ENCODE data around the gene PTPRF.
"Not testable (repeated sequence)": the region's sequence is repeated elsewhere in the genome, so short reads cannot be mapped to it uniquely, and the experiment has no call there.

Gene PTPRF

DNA sequence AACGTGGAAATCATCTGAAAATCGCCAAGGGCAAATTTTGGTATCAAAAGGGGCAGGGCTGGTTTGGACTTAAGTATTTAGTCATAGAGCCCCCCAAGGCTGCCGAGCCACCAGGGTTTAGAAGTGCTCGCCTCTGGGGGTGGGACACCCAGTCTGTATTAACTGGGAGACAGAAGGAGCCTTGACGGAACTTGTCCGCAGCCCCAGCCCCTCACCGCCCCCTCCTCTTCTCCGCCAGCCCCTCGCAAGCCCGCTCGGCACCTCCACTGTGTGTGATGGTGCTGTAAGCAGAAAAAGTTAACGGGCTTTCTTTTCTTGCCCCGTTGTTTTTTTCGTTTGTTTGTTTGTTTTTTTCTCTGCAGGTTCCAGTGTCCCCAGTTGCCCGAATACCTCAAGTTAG lies 81.7 kb downstream of the PTPRF start:
- no peak for DNase-seq

DNA sequence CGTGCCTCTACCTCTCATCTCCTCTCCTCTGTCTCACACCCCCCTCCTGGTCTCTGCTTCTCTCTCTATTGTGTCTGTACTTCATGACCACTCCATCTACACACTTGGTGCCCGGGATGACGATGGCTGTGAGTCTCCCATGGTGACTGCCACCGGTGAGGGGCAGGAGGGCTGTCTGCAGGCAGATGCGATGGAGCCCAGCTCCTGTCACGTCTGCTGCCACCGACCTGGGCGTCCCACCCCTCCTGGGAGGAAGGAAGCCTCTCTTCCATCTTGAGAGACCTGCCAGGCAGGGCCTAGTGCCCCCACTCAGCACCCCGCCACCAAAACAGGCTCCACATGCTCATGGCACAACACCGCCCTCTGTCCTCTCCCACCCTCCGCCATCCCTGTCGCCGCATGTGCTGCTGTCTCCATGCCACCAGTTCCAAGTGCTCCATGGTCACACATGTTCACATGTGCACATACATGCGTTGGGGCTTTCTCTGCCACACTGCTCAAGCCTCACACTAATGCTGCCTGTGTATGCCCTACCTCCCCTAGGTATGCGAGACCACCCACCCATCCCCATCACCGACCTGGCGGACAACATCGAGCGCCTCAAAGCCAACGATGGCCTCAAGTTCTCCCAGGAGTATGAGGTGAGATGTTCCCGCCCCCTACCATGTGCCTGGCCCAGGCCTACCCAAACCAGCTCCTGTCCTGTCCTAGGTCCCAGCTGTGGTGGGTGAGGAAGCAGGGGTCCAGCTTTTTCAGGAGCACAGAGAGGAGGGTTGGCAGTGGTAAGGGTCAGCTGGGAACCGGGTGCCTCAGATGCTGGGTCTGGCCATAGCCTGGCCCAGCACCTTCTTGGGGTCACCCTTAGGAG lies 82.6 kb downstream of the PTPRF start:
- no peak for DNase-seq

DNA sequence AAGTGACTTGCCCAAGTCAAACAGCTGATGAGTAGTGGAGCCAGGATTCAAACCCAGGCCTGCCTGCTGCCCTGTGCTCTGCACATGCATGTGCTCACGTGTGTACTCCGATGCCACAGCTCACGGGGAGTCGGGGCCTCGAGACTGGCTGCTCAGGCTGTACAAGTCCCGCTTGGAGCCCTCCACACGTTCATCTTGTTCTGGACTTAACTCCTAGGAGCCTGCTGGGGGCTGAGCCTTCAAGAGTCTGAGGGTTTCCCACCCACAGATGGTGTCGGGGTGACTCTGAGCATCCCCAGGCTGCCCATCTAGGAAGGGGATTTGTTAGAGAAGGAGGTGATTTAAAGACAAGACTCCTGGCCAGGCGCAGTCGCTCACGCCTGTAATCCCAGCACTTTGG lies 83.5 kb downstream of the PTPRF start:
- DNase-seq = no peak

DNA sequence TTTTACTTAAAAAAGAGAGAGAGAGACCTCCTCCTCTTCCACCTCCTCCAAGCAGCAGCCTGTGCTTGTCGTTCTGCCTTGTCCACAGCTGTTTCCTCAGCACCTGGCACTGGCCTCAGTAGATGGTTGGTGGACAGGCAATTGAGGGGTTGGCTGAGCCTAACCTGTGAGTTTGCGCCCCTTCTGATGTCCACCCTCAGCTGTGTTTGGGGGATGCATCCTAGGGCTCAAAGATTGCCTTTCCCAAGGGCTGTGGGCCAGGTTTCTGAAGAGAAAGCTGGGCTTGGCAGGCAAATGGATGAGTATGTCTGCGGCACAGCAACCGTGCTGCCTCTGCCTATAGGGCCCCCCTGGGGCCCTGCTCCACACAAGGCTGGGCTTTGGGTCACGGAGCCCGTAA lies 84.2 kb downstream of the PTPRF start:
- DNase-seq = no peak

DNA sequence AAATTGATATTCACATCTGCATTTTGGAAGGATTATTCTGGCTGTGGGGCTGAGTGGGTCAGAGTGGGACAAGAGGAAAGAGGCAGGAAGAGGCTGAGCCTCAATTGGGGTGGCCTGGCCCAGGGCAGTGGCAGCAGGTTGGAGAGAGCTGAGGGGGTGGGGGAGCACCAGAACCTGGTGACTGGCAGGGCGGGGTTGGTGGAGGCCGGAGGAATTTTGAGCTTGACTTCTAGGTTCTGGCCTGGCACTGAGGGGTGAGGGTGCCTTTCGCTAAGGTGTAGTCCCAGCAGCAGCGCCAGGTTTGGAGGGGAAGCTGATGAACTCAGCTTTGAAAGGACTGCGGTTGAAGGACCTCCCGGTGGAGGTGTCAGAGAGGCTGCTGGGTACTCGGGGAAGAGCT lies 85.7 kb downstream of the PTPRF start:
- no peak for DNase-seq

DNA sequence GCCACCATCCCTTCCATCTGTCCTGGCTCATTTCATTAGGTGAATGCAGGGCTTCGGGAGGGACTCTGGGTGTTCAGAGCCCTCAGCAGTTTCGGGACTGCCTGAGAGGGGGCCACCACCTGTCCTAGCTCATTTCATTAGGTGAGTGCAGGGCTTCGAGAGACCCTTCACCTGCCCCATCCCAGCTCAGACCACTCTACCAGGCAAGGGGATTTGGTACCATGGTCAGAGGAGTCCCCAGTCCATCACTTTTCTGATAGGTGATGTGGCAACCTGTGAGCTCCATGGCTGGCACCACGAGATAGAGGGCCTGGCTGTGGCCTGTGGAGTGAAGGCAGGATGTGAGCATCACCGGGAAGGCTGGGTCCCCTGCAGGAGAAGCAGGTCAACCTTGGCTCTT lies 86.3 kb downstream of the PTPRF start:
- no peak for DNase-seq

DNA sequence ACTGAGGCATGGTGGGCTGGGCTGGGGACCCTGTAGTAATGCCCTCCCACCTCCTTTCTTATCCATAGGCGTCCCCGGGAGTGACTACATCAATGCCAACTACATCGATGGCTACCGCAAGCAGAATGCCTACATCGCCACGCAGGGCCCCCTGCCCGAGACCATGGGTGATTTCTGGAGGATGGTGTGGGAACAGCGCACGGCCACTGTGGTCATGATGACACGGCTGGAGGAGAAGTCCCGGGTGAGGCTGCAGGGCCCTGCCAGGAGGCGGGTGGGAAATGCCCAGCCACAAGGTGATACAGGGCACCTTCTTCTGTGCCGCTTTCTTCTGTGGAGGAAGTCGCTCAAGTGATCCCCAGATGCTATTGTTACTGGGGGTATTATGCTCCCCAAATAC lies 87.0 kb downstream of the PTPRF start:
- no peak for DNase-seq

DNA sequence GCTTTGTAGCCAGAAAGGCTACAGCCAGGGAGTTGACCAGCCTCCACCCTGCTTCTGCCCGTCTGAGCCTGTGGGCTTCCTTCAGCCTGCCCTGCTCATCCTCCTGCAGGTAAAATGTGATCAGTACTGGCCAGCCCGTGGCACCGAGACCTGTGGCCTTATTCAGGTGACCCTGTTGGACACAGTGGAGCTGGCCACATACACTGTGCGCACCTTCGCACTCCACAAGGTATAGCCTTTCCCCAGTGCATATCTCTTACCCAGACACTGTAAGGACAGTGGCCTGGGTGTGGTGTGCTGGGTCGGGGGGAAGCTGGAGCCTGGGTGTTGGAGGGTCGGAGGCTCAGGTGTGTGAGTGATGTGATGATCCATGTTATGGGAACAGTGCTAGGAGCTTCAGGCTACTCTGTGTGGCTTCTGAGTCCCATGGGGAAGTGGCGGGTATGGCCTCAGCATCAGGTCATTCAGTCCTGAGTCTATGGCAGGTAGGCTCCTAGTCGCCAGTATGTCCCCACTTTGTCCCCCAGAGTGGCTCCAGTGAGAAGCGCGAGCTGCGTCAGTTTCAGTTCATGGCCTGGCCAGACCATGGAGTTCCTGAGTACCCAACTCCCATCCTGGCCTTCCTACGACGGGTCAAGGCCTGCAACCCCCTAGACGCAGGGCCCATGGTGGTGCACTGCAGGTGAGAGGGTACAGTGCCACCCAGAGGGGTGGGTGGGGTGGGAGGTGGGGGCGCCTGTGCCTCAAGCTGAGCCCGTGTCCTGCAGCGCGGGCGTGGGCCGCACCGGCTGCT lies 88.0 kb downstream of the PTPRF start:
- no peak for DNase-seq

DNA sequence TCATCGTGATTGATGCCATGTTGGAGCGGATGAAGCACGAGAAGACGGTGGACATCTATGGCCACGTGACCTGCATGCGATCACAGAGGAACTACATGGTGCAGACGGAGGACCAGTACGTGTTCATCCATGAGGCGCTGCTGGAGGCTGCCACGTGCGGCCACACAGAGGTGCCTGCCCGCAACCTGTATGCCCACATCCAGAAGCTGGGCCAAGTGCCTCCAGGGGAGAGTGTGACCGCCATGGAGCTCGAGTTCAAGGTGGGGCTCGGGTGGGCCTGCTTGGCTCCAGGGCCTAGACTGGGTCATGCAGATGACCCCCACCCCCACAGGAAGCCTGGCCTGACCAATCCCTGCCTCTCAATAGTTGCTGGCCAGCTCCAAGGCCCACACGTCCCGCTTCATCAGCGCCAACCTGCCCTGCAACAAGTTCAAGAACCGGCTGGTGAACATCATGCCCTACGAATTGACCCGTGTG lies 88.7 kb downstream of the PTPRF start:
- DNase-seq = no peak

DNA sequence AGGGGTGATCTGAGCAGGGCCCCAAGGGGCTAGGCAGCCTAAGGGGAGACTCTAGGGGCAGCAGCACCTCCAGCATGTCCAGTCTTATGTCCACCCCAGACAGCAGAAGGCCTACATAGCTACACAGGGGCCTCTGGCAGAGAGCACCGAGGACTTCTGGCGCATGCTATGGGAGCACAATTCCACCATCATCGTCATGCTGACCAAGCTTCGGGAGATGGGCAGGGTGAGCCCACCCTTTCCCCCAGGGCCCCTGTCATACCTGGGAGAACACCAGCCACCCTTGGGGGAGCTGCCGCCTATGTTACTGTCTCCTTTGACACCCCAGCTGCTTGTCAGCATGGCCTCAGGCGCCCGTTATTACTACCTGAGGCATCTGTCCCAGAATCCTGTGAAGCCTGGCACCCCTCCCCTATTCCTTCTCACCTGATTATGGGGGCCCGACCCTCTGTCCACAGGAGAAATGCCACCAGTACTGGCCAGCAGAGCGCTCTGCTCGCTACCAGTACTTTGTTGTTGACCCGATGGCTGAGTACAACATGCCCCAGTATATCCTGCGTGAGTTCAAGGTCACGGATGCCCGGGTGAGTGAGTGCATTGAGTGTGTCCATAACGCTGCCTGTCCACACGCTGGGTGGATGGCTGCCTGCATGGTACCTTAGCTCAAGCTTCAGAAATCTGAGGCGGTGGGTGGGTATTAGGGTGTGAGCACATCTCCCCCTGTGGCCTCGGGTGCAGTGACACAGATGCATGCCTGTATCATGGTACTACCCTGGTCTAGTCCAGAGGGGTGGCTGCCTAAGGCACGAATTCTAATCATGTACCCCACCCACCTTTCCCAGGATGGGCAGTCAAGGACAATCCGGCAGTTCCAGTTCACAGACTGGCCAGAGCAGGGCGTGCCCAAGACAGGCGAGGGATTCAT lies 89.6 kb downstream of the PTPRF start:
- no peak for DNase-seq

DNA sequence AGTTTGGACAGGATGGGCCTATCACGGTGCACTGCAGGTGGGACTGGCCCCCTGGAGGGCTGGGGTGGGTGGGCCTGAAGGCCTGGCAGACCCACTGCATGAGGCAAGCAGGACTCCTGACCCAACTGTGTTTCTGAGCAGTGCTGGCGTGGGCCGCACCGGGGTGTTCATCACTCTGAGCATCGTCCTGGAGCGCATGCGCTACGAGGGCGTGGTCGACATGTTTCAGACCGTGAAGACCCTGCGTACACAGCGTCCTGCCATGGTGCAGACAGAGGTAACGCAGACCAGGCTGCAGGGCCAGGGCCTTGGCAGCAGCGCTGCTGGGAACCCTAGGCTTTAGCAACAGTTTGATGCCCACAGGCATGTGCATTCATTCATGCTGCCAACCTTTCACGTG lies 90.3 kb downstream of the PTPRF start:
- no peak for DNase-seq

DNA sequence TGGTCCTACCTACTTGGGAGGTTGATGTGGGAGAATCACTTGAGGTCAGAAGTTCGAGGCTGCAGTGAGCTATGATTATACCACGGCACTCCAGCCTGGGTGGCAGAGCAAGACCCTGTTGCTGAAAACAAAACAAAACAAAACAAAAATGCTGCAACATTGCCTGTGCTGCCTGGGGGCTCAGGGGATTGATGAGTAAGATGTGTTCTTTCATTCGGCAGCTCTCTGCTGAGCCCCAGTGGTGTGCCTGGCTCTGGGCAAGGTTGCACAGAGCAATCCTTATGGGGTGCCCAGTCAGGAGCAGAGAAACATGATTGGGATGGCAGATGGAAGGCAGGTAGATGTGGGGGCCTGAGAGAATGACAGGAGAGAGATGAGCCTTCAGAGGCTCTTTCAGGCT lies 90.7 kb downstream of the PTPRF start:
- no peak for DNase-seq

DNA sequence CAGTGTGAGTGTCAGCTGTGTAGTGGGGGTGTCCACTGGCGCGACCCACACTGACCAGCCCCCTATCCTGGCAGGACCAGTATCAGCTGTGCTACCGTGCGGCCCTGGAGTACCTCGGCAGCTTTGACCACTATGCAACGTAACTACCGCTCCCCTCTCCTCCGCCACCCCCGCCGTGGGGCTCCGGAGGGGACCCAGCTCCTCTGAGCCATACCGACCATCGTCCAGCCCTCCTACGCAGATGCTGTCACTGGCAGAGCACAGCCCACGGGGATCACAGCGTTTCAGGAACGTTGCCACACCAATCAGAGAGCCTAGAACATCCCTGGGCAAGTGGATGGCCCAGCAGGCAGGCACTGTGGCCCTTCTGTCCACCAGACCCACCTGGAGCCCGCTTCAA lies 91.2 kb downstream of the PTPRF start:
- no peak for DNase-seq

DNA sequence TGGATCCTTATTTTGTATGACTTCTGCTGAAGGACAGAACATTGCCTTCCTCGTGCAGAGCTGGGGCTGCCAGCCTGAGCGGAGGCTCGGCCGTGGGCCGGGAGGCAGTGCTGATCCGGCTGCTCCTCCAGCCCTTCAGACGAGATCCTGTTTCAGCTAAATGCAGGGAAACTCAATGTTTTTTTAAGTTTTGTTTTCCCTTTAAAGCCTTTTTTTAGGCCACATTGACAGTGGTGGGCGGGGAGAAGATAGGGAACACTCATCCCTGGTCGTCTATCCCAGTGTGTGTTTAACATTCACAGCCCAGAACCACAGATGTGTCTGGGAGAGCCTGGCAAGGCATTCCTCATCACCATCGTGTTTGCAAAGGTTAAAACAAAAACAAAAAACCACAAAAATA lies 91.8 kb downstream of the PTPRF start:
- DNase-seq = no peak

DNA sequence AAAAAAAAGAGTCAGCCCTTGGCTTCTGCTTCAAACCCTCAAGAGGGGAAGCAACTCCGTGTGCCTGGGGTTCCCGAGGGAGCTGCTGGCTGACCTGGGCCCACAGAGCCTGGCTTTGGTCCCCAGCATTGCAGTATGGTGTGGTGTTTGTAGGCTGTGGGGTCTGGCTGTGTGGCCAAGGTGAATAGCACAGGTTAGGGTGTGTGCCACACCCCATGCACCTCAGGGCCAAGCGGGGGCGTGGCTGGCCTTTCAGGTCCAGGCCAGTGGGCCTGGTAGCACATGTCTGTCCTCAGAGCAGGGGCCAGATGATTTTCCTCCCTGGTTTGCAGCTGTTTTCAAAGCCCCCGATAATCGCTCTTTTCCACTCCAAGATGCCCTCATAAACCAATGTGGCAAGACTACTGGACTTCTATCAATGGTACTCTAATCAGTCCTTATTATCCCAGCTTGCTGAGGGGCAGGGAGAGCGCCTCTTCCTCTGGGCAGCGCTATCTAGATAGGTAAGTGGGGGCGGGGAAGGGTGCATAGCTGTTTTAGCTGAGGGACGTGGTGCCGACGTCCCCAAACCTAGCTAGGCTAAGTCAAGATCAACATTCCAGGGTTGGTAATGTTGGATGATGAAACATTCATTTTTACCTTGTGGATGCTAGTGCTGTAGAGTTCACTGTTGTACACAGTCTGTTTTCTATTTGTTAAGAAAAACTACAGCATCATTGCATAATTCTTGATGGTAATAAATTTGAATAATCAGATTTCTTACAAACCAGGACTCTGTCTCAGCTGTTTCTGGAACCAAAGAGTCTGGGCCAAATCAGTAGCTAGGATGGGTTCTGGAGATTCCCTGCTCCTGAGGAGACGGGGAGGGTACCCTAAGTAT lies 92.5 kb downstream of the PTPRF start:
- no peak for DNase-seq

DNA sequence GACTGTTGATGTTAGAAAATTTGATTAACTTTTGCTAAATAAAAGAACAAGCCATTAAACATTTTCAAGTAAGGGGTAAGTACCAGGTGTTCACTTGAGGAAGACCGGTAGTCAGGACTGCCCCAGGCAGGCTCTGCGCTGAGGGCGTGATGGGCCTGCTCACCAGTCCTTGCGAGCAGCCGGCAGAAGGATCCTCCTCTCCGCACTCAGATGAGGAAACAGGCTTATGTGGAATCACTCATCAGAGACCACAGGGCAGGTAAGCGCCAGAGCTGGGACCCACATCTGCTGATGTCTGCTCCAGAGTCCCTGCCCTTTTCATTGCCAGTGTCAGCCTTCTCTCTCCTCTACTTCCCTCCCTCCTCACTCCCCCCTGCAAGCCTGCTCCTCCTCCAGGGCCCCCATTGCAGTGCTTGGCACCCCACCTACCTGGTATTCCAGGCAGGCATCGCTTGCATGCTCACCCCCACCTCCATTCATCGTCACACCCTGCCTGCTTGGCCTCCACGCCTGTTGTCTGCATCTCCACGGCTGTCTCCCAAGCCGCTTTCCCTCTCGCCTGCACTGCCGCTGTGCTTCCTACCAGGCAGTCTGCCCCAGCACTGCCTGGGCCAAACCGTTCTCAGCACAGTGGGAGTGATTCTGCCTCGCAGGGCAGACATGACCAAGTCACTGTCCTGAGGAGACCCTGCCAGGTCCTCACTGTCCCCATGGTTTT lies 94.5 kb downstream of the PTPRF start:
- no peak for DNase-seq

DNA sequence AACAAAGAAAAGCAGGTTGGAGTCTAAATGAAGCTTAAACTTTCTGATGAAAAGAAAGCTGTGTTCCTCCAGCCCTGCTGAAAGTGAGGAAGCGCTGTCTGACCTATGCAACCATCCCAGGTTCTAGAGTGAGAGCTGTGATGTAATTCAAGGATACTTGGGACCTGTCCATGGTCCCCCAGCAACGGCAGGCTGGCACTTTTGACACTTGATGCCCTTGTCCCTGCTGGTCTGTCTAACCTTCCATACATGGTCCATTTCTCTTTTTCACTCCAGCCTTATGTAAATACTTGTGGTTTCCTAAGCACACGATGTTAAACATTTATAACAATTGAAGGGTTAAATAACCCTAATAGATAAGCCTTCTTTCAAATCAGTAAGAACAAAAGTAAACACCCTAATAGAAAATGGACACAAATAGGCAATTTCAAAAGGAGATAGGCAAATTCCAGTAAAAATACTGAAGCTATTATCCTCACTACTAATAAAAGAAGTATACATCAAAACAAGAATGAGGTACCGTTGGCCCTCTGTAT lies 101.5 kb downstream of the PTPRF start:
- DNase-seq = no peak

DNA sequence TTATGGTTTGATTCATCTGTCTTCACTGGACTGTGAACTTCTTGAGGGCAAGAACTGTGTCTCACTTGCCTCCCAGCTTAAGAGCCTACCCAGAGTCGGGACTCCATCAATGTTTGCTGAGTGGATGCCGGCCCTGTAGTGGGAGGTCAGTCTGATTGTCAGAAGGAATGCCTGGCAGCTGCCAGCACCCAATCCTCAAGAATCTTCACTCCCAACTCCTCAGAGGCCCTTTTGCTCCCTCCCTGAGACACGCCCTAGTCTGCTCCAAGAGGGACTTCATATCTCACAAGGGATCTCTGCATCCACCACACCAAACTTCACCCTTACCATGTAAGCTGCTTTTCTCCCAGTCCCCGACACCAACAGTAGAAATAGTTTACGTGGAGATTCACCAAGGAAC lies 104.0 kb downstream of the PTPRF start:
- DNase-seq = no peak

DNA sequence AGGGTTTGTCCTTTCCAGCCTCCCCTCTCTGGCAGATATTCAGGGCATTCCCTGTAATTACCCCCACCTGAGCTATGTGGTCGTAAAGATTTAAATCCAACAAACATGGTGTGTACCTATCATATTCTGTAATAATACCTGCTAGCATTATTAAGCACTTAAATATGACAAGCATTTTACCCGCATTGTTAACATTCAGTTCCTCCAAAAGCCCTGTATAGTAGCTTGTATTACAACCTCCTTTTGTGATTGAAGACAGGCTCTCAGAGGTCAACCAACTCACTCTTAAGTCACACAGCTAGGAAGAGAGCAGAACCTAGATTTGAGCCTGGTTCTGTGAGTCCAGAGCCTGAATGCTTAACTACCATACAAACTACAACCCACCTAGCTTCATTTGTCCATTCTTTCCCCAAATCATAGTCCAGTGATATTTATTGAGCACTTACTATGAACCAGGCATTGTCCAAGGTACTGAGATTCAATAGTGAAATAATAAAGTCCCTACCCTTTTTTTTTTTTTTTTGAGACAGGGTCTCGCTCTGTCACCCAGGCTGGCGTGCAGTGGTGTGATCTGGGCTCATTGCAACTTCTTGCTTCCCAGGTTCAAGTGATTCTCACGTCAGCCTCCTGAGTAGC lies 105.4 kb downstream of the PTPRF start:
- DNase-seq = no peak

DNA sequence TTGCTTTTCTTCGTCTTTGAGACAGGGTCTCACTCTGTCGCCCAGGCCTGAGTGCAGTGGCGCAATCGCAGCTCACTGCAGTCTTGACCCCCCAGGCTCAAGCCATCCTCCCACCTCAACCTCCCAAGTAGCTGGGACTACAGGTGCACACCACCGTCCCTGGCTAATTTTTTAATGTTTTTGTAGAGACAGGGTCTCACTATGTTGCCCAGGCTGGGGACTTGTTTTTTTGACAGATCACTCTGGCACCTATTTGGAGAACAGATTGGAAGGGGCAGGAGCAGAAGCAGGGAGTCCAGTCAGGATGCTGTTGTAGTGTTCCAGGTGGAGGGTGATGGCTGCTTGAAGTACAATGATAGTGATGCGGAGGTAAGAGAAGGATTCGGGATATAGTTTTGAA lies 106.6 kb downstream of the PTPRF start:
- no peak for DNase-seq

DNA sequence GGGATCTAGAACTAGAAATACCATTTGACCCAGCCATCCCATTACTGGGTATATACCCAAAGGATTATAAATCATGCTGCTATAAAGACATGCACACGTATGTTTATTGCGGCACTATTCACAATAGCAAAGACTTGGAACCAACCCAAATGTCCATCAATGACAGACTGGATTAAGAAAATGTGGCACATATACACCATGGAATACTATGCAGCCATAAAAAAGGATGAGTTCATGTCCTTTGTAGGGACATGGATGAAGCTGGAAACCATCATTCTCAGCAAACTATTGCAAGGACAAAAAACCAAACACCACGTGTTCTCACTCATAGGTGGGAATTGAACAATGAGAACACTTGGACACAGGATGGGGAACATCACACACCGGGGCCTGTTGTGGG lies 107.7 kb downstream of the PTPRF start:
- not testable (repeated sequence) for DNase-seq
